ENCODE results near the gene VPS37C.

DNA sequence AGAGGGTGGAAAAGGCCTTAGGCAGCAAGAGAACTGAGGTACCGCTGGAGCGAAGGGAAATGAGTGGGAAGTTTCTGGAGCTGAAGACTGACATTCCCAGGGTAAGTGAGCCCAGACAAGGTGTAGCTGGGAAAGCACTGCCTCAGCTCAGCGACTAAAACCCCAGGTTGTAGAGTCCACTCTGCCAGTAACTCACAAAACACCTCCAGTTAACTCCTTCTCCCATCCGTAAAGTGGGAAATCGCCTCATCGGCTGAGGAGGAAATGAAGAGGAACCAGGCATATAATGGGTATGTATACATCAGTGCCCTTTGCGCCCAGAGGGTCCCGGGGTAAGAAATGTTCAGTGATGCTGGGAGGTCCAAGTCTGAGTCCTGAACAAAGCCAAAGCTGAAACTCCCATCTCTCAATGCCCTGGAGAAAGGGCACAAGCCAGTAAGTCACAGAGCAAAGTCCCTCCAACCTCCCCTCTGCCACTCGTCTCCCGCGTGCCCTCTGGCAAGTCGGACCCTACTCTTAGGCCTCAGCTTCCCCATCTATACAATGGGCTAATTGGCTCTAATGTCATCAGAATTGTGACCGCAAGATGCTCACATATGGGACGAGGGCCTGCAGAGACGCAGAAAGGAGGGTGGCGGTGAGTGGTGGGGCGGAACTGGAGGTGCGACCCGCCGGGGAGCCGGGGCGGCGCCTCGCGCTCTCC is 588 bp downstream of the VPS37C start:
- TF ChIP-seq, protein P1, sequence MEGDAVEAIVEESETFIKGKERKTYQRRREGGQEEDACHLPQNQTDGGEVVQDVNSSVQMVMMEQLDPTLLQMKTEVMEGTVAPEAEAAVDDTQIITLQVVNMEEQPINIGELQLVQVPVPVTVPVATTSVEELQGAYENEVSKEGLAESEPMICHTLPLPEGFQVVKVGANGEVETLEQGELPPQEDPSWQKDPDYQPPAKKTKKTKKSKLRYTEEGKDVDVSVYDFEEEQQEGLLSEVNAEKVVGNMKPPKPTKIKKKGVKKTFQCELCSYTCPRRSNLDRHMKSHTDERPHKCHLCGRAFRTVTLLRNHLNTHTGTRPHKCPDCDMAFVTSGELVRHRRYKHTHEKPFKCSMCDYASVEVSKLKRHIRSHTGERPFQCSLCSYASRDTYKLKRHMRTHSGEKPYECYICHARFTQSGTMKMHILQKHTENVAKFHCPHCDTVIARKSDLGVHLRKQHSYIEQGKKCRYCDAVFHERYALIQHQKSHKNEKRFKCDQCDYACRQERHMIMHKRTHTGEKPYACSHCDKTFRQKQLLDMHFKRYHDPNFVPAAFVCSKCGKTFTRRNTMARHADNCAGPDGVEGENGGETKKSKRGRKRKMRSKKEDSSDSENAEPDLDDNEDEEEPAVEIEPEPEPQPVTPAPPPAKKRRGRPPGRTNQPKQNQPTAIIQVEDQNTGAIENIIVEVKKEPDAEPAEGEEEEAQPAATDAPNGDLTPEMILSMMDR (IDR thresholded peaks at IDR 0.05) = no peak
- TF ChIP-seq ZFX (IDR thresholded peaks at IDR 0.05; ENCODE audit: borderline replicate concordance) = no peak

Measured in 22Rv1 (cell line).